Parathyroid adenoma (tissue), 2 donors: ENCODE data around the gene MGRN1.

ENCODE experiments used
- H2AFZ ChIP-seq: fragments of 300-600 bp; sonication (generic); one replicate; pipeline ENCODE4 v1.7.0; 2017; ENCODE audit warnings: antibody characterized with exemption, mild to moderate bottlenecking
- H3K27ac ChIP-seq: fragments of 300-600 bp; sonication (generic); one replicate; pipeline ENCODE4 v1.7.0; 2017
- H3K27me3 ChIP-seq: fragments of 300-600 bp; sonication (generic); one replicate; pipeline ENCODE4 v1.7.0; 2017; ENCODE audit warnings: low read length; ENCODE audit not compliant: control insufficient read depth, insufficient read depth
- H3K36me3 ChIP-seq: fragments of 300-600 bp; sonication (generic); one replicate; pipeline ENCODE4 v1.7.0; 2017; ENCODE audit warnings: low read length; ENCODE audit not compliant: control insufficient read depth, insufficient read depth
- H3K4me1 ChIP-seq: fragments of 300-600 bp; sonication (generic); one replicate; pipeline ENCODE4 v1.7.0; 2017; ENCODE audit warnings: control low read depth
- H3K4me2 ChIP-seq: fragments of 300-600 bp; sonication (generic); one replicate; pipeline ENCODE4 v1.7.0; 2017; ENCODE audit warnings: low read length
- H3K4me3 ChIP-seq: fragments of 300-600 bp; sonication (generic); one replicate; pipeline ENCODE4 v1.7.0; 2017; ENCODE audit warnings: low read depth, low read length
- H3K79me2 ChIP-seq: fragments of 300-600 bp; sonication (generic); one replicate; pipeline ENCODE4 v1.7.0; 2017; ENCODE audit warnings: control low read depth
- H3K9ac ChIP-seq: fragments of 300-600 bp; sonication (generic); one replicate; pipeline ENCODE4 v1.7.0; 2017; ENCODE audit warnings: mild to moderate bottlenecking
- H3K9me3 ChIP-seq: fragments of 300-600 bp; sonication (generic); one replicate; pipeline ENCODE4 v1.7.0; 2017; ENCODE audit warnings: low read length; ENCODE audit not compliant: control insufficient read depth
- CTCF ChIP-seq: fragments of 300-600 bp; sonication (generic); IDR thresholded peaks from one replicate; pipeline ENCODE4 v1.7.0; 2017; ENCODE audit warnings: antibody characterized with exemption, mild to moderate bottlenecking
- donor health status: primary hyperparathyroidism.

Gene MGRN1

GRCh38 chr16:4682084-4682591 is 57.5 kb downstream of the MGRN1 start:
- H3K9ac ChIP-seq: no peak overlapping the region
- H3K27me3 ChIP-seq: no peaks in the 10 kb centered on the region
- no peak overlapping the region for H3K4me3 ChIP-seq
- no peaks in the 10 kb centered on the region for H3K9me3 ChIP-seq
- no peak for TF ChIP-seq CTCF
- H3K4me1 ChIP-seq: peaks cover 14% of the 10 kb centered on the region
- H2AFZ ChIP-seq: no peak overlapping the region
- no peak overlapping the region for H3K4me2 ChIP-seq
- H3K79me2 ChIP-seq: peaks cover 11% of the 10 kb centered on the region
- H3K36me3 ChIP-seq: no peaks in the 10 kb centered on the region
- H3K27ac ChIP-seq: no peak overlapping the region

GRCh38 chr16:4682616-4683254 is 58.1 kb downstream of the MGRN1 start:
- Histone ChIP-seq H3K4me2 (no peak overlapping the region), H3K4me3 (no peak overlapping the region), H3K9me3 (no peaks in the 10 kb centered on the region), H3K27ac (no peak overlapping the region), H3K79me2 (peaks cover 11% of the 10 kb centered on the region), H2AFZ (no peak overlapping the region), H3K9ac (no peak overlapping the region), H3K27me3 (no peaks in the 10 kb centered on the region), H3K36me3 (no peaks in the 10 kb centered on the region), H3K4me1 (peaks cover 14% of the 10 kb centered on the region)
- no peak for TF ChIP-seq CTCF

GRCh38 chr16:4683255-4684057 is 58.8 kb downstream of the MGRN1 start:
- TF ChIP-seq CTCF: no peak
- no peaks in the 10 kb centered on the region for H3K27me3 ChIP-seq
- no peak overlapping the region for H3K27ac ChIP-seq
- H3K79me2 ChIP-seq: peaks cover 7% of the 10 kb centered on the region
- H3K36me3 ChIP-seq: no peaks in the 10 kb centered on the region
- no peak overlapping the region for H3K4me3 ChIP-seq
- peaks cover 14% of the 10 kb centered on the region for H3K4me1 ChIP-seq
- H3K9ac ChIP-seq: no peak overlapping the region
- H2AFZ ChIP-seq: no peak overlapping the region
- H3K9me3 ChIP-seq: no peaks in the 10 kb centered on the region
- no peak overlapping the region for H3K4me2 ChIP-seq

- Histone ChIP-seq H2AFZ (no peak overlapping the region), H3K4me1 (peaks cover 14% of the 10 kb centered on the region), H3K4me3 (no peak overlapping the region), H3K4me2 (no peak overlapping the region), H3K9ac (no peak overlapping the region), H3K9me3 (no peaks in the 10 kb centered on the region), H3K79me2 (peaks cover 4% of the 10 kb centered on the region), H3K27me3 (no peaks in the 10 kb centered on the region), H3K36me3 (no peaks in the 10 kb centered on the region), H3K27ac (no peak overlapping the region)
- TF ChIP-seq CTCF: no peak
These were observed 59.6 kb downstream of the MGRN1 start for GRCh38 chr16:4684058-4684715.
